ENCODE measurements around the gene MSLN.

MSLN gene

DNA sequence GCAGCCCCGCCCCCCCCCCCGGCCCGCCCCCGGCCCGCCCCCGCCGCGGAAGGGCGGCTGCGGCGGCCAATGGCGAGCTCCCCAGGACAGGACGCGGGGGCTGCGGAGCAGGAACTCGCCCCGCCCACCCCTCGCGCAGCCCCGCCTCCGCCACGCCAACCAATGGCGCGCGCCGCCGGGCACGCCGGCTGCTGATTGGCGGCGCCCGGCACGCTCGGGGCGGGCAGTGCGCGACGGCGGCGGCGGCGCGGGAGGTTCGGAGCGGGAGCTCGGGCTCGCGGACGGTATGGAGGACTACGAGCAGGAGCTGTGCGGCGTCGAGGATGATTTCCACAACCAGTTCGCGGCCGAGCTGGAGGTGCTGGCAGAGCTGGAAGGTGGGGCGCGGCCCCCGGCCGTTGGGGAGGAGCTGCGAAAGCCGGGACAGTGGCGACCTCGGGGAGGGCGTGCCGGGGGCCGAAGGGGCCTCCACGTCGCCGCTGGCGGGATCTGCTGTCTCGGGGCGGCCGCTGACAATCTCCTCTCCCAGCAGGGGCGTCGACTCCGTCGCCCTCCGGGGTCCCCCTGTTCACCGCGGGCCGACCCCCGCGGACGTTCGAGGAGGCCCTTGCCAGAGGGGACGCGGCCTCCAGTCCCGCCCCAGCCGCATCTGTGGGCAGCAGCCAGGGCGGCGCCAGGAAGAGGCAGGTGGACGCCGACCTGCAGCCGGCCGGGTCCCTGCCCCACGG is 28.0 kb downstream of the MSLN start, which contains the start of gene CHTF18:
CHTF18 (plus strand) TSS at position 222 of the 728 bp plus-strand sequence; CDS start at position 287, 65 bp downstream.
- peak; percentile 94 for FAIRE-seq

DNA sequence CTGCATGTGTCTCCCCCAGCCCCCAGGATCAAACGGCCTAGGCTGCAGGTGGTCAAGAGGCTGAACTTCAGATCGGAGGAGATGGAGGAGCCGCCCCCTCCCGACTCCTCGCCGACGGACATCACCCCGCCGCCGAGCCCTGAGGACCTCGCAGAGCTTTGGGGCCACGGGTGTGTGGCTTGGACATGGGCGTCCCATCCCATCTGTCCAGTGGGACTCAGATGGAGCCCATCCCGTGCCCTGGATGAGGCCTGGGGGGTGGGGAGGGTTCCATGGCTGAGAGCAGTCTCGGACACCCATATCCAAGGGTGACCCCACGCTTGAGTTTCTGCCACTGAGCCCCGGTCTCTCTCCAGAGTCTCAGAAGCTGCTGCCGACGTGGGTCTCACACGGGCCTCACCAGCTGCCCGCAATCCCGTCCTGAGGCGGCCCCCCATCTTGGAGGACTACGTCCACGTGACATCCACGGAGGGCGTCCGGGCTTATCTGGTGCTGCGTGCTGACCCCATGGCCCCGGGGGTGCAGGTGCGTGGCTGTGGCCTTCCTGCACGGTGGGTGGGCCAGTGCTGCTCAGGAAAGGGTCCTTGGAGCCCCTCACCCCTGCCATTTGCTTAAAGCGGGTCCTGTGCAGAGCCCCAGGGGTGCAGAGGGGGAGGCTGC is 28.8 kb downstream of the MSLN start:
- FAIRE-seq (no peak), DNase-seq (ENCODE audit: low spot score) (no peak)

More for the DNA sequence above, 28.0 kb downstream of the MSLN start, which contains the start of gene CHTF18:
- DNase-seq (ENCODE audit: low spot score) = peak; percentile 99

- DNase-seq (ENCODE audit: low spot score) = no peak
- no peak for FAIRE-seq
Observed at GRCh38 chr16:790086-790485, 29.6 kb downstream of the MSLN start.

DNA sequence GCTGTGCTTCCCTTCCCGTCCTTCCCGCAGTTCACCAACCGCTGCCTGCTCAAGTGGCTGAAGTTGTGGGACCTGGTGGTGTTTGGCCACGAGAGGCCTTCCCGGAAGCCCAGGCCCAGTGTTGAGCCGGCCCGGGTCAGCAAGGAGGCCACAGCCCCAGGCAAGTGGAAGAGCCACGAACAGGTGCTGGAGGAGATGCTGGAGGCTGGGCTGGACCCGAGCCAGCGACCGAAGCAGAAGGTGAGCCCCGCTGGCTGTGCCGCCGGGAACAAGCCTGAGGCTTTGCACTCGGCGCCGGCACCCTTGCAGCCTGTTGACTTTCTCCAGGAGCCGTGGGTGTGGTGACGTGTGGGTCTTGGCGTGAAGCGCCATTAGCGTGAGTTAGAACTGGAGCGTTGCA is 30.6 kb downstream of the MSLN start:
- DNase-seq (ENCODE audit: low spot score) (no peak), FAIRE-seq (no peak)

- FAIRE-seq (no peak), DNase-seq (ENCODE audit: low spot score) (no peak)
Observed at GRCh38 chr16:792221-792995, 31.9 kb downstream of the MSLN start.

- DNase-seq (ENCODE audit: low spot score) = no peak
- FAIRE-seq = no peak
Observed at GRCh38 chr16:793414-793813, 32.9 kb downstream of the MSLN start.

- no peak for DNase-seq (ENCODE audit: low spot score)
- no peak for FAIRE-seq
Observed at GRCh38 chr16:794091-794822, 33.7 kb downstream of the MSLN start.

DNA sequence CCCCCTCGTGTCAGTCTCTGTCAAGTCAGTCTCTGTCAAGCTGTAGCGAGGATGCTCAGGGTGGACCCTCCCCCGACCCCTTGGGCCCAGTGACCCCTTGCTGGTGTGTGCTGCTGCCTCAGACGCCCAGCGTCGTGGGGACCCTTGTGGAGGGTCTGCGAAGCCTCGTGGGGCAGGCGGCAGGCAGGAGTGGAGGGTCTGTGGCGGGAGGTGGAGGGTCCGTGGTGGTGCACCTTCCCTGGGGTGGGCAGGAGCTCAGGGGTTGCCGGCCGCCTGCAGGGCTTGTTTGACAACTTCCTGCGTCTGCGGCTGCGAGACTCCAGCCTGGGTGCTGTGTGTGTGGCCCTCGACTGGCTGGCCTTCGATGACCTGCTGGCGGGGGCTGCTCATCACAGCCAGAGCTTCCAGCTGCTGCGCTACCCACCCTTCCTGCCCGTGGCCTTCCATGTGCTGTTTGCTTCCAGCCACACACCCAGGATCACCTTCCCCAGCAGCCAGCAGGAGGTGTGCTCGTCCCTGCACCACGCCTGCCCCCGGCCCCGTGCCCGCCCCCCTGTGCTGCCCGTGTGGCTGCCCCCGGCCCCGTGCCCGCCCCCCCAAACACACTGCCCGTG is 34.4 kb downstream of the MSLN start:
- DNase-seq (ENCODE audit: low spot score) (no peak), FAIRE-seq (no peak)

DNA sequence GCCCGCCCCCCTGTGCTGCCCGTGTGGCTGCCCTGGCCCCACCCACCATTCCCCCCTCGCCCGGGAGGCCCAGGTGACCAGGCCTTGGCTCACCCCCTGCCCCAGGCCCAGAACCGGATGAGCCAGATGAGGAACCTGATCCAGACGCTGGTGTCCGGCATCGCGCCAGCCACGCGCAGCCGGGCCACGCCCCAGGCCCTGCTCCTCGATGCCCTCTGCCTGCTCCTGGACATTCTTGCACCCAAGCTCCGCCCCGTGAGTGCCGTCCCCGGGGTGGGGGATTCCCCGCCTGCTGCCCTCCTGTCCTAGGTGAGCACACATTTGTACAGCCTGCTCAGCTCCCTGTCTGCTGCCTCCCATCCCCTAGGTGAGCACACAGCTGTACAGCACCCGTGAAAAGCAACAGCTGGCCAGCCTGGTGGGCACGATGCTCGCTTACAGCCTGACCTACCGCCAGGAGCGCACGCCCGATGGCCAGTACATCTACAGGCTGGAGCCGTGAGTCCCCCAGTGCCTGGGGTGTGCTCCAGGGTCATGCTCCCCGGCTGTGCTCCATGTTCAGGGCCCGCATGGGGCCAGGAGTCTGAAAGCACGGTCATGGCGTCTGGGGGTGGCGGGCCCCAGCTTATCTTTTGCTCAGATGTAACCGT is 35.2 kb downstream of the MSLN start:
- FAIRE-seq = no peak

GRCh38 chr16:796296-797119 is 36.0 kb downstream of the MSLN start:
- DNase-seq (ENCODE audit: low spot score) = no peak
- FAIRE-seq = peak; percentile 68

More for the DNA sequence above, 35.2 kb downstream of the MSLN start:
- no peak for DNase-seq (ENCODE audit: low spot score)

DNA sequence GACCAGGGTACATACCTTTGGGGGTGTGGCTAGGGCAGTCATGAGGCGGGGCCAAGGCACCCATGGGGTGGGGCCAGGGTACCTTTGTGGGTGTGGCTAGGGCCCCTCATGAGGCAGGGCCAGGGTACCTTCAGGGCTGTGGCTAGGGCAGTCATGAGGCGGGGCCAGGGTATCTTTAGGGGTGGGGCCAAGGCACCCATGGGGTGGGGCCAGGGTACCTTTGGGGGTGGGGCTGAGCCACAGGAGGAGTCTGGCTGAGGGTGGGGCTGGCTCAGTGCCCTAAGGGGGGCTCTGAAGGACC is 36.5 kb downstream of the MSLN start:
- FAIRE-seq = no peak

GRCh38 chr16:797686-798085 is 37.2 kb downstream of the MSLN start:
- FAIRE-seq (no peak), DNase-seq (ENCODE audit: low spot score) (no peak)

More for the DNA sequence above, 36.5 kb downstream of the MSLN start:
- DNase-seq (ENCODE audit: low spot score) = no peak

- FAIRE-seq (no peak), DNase-seq (ENCODE audit: low spot score) (no peak)
Observed at GRCh38 chr16:798666-799065, 38.1 kb downstream of the MSLN start.

DNA sequence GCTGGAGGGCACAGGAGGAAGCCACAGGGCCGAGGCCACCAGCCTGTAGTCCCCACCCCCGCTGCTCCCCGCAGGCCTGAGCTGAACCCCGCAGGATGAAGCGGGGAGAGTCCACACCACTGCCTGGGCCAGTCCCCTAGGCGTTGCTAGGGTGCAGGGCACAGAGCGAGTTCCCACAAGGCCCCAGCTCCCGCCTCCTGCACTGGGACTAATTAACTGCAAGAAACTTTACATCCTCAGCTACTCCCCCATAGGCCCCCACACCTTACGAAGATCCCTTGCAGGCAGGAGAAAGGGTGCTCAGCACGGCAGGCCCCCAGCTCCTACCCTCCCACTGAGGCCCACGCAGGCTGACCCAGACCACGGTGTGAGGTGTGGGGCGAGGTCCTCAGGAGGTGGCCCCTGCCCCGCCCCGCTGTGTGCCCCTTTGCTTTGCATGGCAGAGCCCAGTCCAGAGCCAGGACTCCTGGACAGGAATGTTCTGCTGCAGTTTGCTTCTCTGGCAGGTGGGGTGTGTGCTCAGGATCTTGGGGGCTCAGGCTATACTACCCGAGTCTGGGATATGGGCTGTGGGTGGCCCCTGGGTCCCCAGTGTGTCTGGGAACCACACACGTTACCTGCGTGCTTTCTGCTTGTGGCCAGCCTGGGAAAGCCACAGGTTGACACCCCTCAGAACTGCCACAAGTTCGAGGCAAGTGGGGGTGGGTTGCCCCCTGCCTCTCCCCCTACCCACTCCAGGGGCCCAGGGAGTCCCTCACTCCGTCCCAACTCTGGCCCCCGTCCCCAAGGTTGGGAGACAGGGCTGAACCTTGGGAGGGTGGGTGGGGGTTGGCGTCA is 38.8 kb downstream of the MSLN start:
- FAIRE-seq (no peak), DNase-seq (ENCODE audit: low spot score) (no peak)

DNA sequence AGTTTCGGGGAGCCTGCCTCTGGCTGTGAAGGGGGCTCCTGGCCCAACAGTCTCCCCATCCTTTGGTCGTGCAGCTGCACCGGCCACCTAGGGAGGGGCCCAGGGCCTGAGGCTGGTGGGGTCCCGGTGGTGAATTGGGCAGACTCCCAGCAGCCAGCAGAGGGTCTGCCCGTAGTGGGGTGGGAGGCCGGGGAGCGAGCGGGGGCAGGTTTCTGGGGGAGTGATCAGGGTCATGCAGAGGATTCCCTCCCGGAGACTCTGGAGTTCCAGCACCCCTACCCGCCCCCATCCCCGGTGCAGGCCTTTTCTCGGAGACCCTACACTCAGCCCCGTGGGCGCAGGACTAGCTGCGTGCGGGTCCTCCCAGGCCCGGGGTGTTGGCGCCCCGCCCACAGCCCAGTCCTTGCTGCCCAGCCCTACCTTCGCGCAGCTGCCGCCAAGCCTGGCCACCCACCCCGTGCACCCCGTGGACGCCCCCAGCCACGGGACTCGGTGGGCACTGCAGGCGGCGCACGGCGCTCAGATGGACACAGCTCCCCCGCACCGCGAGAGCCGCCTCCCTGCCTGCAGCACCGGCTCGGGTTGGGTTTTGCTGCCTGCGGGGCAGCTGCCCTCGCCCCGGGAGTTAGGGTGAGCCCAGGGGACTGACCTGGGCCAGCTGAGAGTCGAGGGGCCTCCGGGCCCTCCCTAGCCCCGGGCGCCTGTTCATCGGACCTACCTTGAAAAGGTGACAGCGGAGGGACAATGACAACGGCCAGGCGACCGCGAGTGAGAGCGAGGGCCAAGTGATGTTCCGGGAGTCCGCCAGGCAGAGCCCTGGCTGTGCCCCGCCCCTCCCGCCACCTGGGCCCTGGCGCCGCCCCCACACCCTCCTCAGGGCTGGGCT is 39.7 kb downstream of the MSLN start, which contains the start of gene GNG13:
GNG13 (minus strand) TSS at position 787 of the 886 bp plus-strand sequence. CDS start 1,657 bp downstream, outside the sequence.
- no peak for FAIRE-seq
- no peak for DNase-seq (ENCODE audit: low spot score)

- DNase-seq (ENCODE audit: low spot score) (no peak), FAIRE-seq (no peak)
Observed at GRCh38 chr16:800834-801511, 40.4 kb downstream of the MSLN start.

All from urothelium cell line (cell line).